Liver (tissue), 9 donors: ENCODE data around the gene SLC2A9. TPM values are rescaled to one million over a fixed set of nuclear protein-coding genes. Genes with fewer than 3 reads are reported as not detected.

Experiments used
- DNase-seq: peaks from one replicate; pipeline ENCODE4 v3.0.0-alpha.2; 2017; ENCODE audit warnings: low spot score
- H3K27ac ChIP-seq, 2 donors: one replicate each; pipeline ENCODE4 v1.7.0; 2013; ENCODE audit warnings: inconsistent platforms in 2 of 2, low read length in 2 of 2, control low read depth in 1 of 2, low read depth in 1 of 2, mild to moderate bottlenecking in 1 of 2
- H3K27me3 ChIP-seq, 4 donors: one replicate each; pipeline versions ENCODE4 v1.6.1 to v1.7.0; 2013; ENCODE audit warnings: low read length in 3 of 4, inconsistent platforms in 1 of 4, mild to moderate bottlenecking in 1 of 4, moderate library complexity in 1 of 4; ENCODE audit not compliant: control insufficient read depth in 4 of 4, insufficient read depth in 4 of 4
- H3K36me3 ChIP-seq, 4 donors: one replicate each; pipeline versions ENCODE4 v1.6.1 to v1.7.0; 2013; ENCODE audit warnings: low read length in 3 of 4, mild to moderate bottlenecking in 3 of 4, low read depth in 1 of 4, moderate library complexity in 1 of 4; ENCODE audit not compliant: control insufficient read depth in 4 of 4, insufficient read depth in 3 of 4
- H3K4me1 ChIP-seq, 4 donors: one replicate each; pipeline versions ENCODE4 v1.6.1 to v1.7.0; 2013; ENCODE audit warnings: low read length in 3 of 4, mild to moderate bottlenecking in 3 of 4, moderate library complexity in 1 of 4; ENCODE audit not compliant: control insufficient read depth in 4 of 4, insufficient read depth in 4 of 4
- H3K4me3 ChIP-seq, 3 donors: one replicate each; pipeline versions ENCODE4 v1.6.1 to v1.7.0; 2013; ENCODE audit warnings: low read length in 3 of 3, control low read depth in 1 of 3, low read depth in 1 of 3, mild to moderate bottlenecking in 1 of 3
- H3K9ac ChIP-seq, 2 donors: one replicate each; pipeline ENCODE4 v1.7.0; 2013; ENCODE audit warnings: low read length in 2 of 2, mild to moderate bottlenecking in 2 of 2, moderate library complexity in 2 of 2, control low read depth in 1 of 2, low read depth in 1 of 2
- H3K9me3 ChIP-seq, 4 donors: one replicate each; pipeline versions ENCODE4 v1.6.1 to v1.7.0; 2013; ENCODE audit warnings: low read length in 3 of 4; ENCODE audit not compliant: control insufficient read depth in 4 of 4
- ATF3 ChIP-seq: IDR thresholded peaks from 2 replicates; pipeline ENCODE4 v1.6.1; 2016; ENCODE audit warnings: antibody characterized with exemption
- CTCF ChIP-seq: fragments of 150-350 bp; IDR thresholded peaks from 2 replicates; pipeline ENCODE4 v1.5.1; 2017; ENCODE audit warnings: improper control_type of control experiment, low read depth, low read length; ENCODE audit not compliant: missing input control
- FOXA1 ChIP-seq: IDR thresholded peaks from 2 replicates; pipeline ENCODE4 v1.6.1; 2016; ENCODE audit warnings: antibody characterized with exemption
- FOXA2 ChIP-seq: IDR thresholded peaks from 2 replicates; pipeline ENCODE4 v1.6.1; 2016; ENCODE audit warnings: antibody characterized with exemption
- GABPA ChIP-seq, 2 donors: IDR thresholded peaks in 1 of 2; conservative IDR thresholded peaks in 1 of 2; 2 replicates each; pipeline ENCODE4 v1.6.1; 2016; ENCODE audit warnings: antibody characterized with exemption in 2 of 2, mild to moderate bottlenecking in 1 of 2, moderate library complexity in 1 of 2
- HNF4G ChIP-seq: IDR thresholded peaks from 2 replicates; pipeline ENCODE4 v1.6.1; 2016; ENCODE audit warnings: antibody characterized with exemption
- MAX ChIP-seq: IDR thresholded peaks from 2 replicates; pipeline ENCODE4 v1.6.1; 2016; ENCODE audit warnings: antibody characterized with exemption
- NR2F2 ChIP-seq: IDR thresholded peaks from 2 replicates; pipeline ENCODE4 v1.6.1; 2016; ENCODE audit warnings: antibody characterized with exemption
- SP1 ChIP-seq: IDR thresholded peaks from 2 replicates; pipeline ENCODE4 v1.6.1; 2018; ENCODE audit warnings: antibody characterized with exemption, mild to moderate bottlenecking
- YY1 ChIP-seq: IDR thresholded peaks from 2 replicates; pipeline ENCODE4 v1.6.1; 2016; ENCODE audit warnings: antibody characterized with exemption, mild to moderate bottlenecking
- ZBTB33 ChIP-seq: IDR thresholded peaks from 2 replicates; pipeline ENCODE4 v1.6.1; 2016; ENCODE audit warnings: antibody characterized with exemption
- WGBS: extraction: QIAGEN DNeasy Blood & Tissue Kit; methylation state at CpG from one replicate; pipeline ENCODE4 v1.1.7; 2013; 5-methylcytosine and 5-hydroxymethylcytosine counted together
- polyA plus RNA-seq, 2 donors: library from polyadenylated mRNA; stranded (reverse) in 1 of 2; unstranded in 1 of 2; fragments of 200-250 nt in 1 of 2; fragments of >200 nt in 1 of 2; fragmentation: Nextera tagmentation in 1 of 2; extraction: Ambion mirVana in 1 of 2; gene quantifications; one replicate each; pipeline versions ENCODE4 v1.2.1 to v1.2.3, GENCODE V29; 2013 to 2015
- total RNA-seq, 2 donors: library from RNA; depleted of rRNA; stranded (reverse); fragments of >200 nt; gene quantifications; one replicate each; pipeline ENCODE4 v1.2.3, GENCODE V29; 2014
- donor health status: healthy.
- donor health status: healthy.
- donor health status: healthy.
- donor health status: healthy.
- donor health status: healthy.

The SLC2A9 gene
- total and polyA plus RNA-seq, 4 donors, result 6.2 to 49.0 (median 21.6) TPM

GRCh38 chr4:9867751-9868425 lies 153.4 kb downstream of the SLC2A9 start (continued):
- TF ChIP-seq CTCF (no peak), ZBTB33 (no peak), GABPA (IDR thresholded peaks at IDR 0.05 in 1 of 2, conservative IDR thresholded peaks at IDR 0.05 in 1 of 2) (no peak)

- Histone ChIP-seq H3K27ac (no peak overlapping the region), H3K36me3 (no peaks in the 10 kb centered on the region), H3K4me3 (no peak overlapping the region), H3K4me1 (no peaks in the 10 kb centered on the region), H3K9me3 (no peaks in the 10 kb centered on the region), H3K9ac (no peak overlapping the region), H3K27me3 (no peaks in the 10 kb centered on the region)
- TF ChIP-seq ATF3 (no peak), HNF4G (no peak), YY1 (no peak), MAX (no peak), FOXA2 (no peak), NR2F2 (no peak), ZBTB33 (no peak), FOXA1 (no peak), SP1 (no peak), CTCF (no peak)
- no peak for DNase-seq
- 96% methylated on average over 5 of the region's 5 CpGs for WGBS
These were observed 154.4 kb downstream of the SLC2A9 start for GRCh38 chr4:9866931-9867330.
